Stomach (tissue), 4 donors: ENCODE results near the gene IKZF1.
A peak's percentile ranks its signal among the peaks of the same experiment; 100 is the strongest.

Source experiments
- EP300 ChIP-seq: sonication (generic); formaldehyde crosslinking; IDR thresholded peaks from one replicate; pipeline ENCODE4 v1.6.1; 2017; ENCODE audit warnings: antibody characterized with exemption
- POLR2A ChIP-seq, 4 donors: fragments of 450-650 bp; IDR thresholded peaks; one replicate each; pipeline ENCODE4 v1.6.1; 2016; ENCODE audit warnings: antibody characterized with exemption in 4 of 4, control low read depth in 2 of 4, mild to moderate bottlenecking in 1 of 4, moderate library complexity in 1 of 4
- POLR2AphosphoS5 ChIP-seq, 3 donors: sonication (generic); formaldehyde crosslinking; IDR thresholded peaks; one replicate each; pipeline ENCODE4 v1.6.1; 2016; ENCODE audit warnings: antibody characterized with exemption in 3 of 3
- TF ChIP-seq, protein P1 (sequence below), 7 experiments: fragments of 450-650 bp in 4 of 7; fragments of 200-600 bp in 3 of 7; sonication (generic) in 3 of 7; IDR thresholded peaks; one replicate each; pipeline ENCODE4 v1.5.1; 2016 to 2019; ENCODE audit warnings: antibody characterized with exemption in 7 of 7, control low read depth in 2 of 7, mild to moderate bottlenecking in 1 of 7

DNA sequence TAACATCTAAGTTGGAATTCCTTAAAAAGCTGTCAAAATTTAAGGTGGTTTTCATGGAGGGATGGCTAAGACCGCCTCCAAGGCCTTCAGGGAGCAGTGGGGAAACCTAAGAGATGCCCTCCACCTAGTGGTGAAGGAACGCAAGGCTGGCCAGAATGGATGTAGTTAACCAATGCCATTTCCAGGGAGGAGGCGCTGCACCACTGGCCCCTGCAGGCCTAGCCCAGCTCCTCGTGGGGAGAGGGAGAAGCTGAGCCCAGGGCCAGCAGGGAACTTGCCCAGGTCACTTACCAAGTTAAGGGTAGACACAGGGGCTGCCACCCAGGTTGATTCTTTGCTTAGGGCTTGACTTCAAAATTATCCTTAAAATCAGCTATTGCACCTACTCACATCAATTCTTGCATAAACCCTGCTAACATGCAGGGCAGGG is 113.6 kb downstream of the IKZF1 start:
- TF ChIP-seq POLR2A (IDR thresholded peaks at IDR 0.05) (no peak), POLR2AphosphoS5 (IDR thresholded peaks at IDR 0.05) (no peak), EP300 (no peak)
- TF ChIP-seq, protein P1, sequence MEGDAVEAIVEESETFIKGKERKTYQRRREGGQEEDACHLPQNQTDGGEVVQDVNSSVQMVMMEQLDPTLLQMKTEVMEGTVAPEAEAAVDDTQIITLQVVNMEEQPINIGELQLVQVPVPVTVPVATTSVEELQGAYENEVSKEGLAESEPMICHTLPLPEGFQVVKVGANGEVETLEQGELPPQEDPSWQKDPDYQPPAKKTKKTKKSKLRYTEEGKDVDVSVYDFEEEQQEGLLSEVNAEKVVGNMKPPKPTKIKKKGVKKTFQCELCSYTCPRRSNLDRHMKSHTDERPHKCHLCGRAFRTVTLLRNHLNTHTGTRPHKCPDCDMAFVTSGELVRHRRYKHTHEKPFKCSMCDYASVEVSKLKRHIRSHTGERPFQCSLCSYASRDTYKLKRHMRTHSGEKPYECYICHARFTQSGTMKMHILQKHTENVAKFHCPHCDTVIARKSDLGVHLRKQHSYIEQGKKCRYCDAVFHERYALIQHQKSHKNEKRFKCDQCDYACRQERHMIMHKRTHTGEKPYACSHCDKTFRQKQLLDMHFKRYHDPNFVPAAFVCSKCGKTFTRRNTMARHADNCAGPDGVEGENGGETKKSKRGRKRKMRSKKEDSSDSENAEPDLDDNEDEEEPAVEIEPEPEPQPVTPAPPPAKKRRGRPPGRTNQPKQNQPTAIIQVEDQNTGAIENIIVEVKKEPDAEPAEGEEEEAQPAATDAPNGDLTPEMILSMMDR (IDR thresholded peaks at IDR 0.05): peak in 5 of 7 experiments; percentile 61 to 84 (median 71)
